ENCODE results near the gene PCSK5.

The PCSK5 gene

GRCh38 chr9:76092572-76092971 lies 202.1 kb downstream of the PCSK5 start:
- TF ChIP-seq RAD21 (IDR thresholded peaks at IDR 0.05; ENCODE audit: low read depth) (no peak), EGR1 (IDR thresholded peaks at IDR 0.05) (no peak), TEAD4 (IDR thresholded peaks at IDR 0.05) (no peak), FOXM1 (IDR thresholded peaks at IDR 0.05; ENCODE audit: borderline replicate concordance, low read depth) (no peak), CEBPB (IDR thresholded peaks at IDR 0.05) (no peak), EP300 (IDR thresholded peaks at IDR 0.05; ENCODE audit: borderline replicate concordance) (no peak), TCF12 (IDR thresholded peaks at IDR 0.05; ENCODE audit: low read depth) (no peak), NFIC (IDR thresholded peaks at IDR 0.05) (no peak)
- TF ChIP-seq, protein P1, sequence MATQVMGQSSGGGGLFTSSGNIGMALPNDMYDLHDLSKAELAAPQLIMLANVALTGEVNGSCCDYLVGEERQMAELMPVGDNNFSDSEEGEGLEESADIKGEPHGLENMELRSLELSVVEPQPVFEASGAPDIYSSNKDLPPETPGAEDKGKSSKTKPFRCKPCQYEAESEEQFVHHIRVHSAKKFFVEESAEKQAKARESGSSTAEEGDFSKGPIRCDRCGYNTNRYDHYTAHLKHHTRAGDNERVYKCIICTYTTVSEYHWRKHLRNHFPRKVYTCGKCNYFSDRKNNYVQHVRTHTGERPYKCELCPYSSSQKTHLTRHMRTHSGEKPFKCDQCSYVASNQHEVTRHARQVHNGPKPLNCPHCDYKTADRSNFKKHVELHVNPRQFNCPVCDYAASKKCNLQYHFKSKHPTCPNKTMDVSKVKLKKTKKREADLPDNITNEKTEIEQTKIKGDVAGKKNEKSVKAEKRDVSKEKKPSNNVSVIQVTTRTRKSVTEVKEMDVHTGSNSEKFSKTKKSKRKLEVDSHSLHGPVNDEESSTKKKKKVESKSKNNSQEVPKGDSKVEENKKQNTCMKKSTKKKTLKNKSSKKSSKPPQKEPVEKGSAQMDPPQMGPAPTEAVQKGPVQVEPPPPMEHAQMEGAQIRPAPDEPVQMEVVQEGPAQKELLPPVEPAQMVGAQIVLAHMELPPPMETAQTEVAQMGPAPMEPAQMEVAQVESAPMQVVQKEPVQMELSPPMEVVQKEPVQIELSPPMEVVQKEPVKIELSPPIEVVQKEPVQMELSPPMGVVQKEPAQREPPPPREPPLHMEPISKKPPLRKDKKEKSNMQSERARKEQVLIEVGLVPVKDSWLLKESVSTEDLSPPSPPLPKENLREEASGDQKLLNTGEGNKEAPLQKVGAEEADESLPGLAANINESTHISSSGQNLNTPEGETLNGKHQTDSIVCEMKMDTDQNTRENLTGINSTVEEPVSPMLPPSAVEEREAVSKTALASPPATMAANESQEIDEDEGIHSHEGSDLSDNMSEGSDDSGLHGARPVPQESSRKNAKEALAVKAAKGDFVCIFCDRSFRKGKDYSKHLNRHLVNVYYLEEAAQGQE (IDR thresholded peaks at IDR 0.05; ENCODE audit: low read depth): no peak
- TF ChIP-seq, protein P2, sequence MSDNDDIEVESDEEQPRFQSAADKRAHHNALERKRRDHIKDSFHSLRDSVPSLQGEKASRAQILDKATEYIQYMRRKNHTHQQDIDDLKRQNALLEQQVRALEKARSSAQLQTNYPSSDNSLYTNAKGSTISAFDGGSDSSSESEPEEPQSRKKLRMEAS (IDR thresholded peaks at IDR 0.05): no peak

- no peak for TF ChIP-seq CEBPB (IDR thresholded peaks at IDR 0.05)
- TF ChIP-seq NFIC (IDR thresholded peaks at IDR 0.05): no peak
- no peak for TF ChIP-seq RAD21 (IDR thresholded peaks at IDR 0.05; ENCODE audit: low read depth)
- TF ChIP-seq TCF12 (IDR thresholded peaks at IDR 0.05; ENCODE audit: low read depth): no peak
- no peak for TF ChIP-seq YY1 (IDR thresholded peaks at IDR 0.05; ENCODE audit: low read depth)
- no peak for TF ChIP-seq TEAD4 (IDR thresholded peaks at IDR 0.05)
- no peak for TF ChIP-seq CREB1 (IDR thresholded peaks at IDR 0.05; ENCODE audit: low read depth)
- TF ChIP-seq TAF1 (IDR thresholded peaks at IDR 0.05; ENCODE audit: low read depth): no peak
- TF ChIP-seq, protein P3, sequence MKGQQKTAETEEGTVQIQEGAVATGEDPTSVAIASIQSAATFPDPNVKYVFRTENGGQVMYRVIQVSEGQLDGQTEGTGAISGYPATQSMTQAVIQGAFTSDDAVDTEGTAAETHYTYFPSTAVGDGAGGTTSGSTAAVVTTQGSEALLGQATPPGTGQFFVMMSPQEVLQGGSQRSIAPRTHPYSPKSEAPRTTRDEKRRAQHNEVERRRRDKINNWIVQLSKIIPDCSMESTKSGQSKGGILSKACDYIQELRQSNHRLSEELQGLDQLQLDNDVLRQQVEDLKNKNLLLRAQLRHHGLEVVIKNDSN (IDR thresholded peaks at IDR 0.05): no peak
- TF ChIP-seq FOXM1 (IDR thresholded peaks at IDR 0.05; ENCODE audit: borderline replicate concordance, low read depth): no peak
- TF ChIP-seq ZBTB7A (IDR thresholded peaks at IDR 0.05; ENCODE audit: low read depth): no peak
- TF ChIP-seq, protein P2 (IDR thresholded peaks at IDR 0.05): no peak
- TF ChIP-seq, protein P1 (IDR thresholded peaks at IDR 0.05; ENCODE audit: low read depth): no peak
- no peak for TF ChIP-seq EGR1 (IDR thresholded peaks at IDR 0.05)
- no peak for TF ChIP-seq EP300 (IDR thresholded peaks at IDR 0.05; ENCODE audit: borderline replicate concordance)
Observed at GRCh38 chr9:76095585-76095984, 205.1 kb downstream of the PCSK5 start.

- TF ChIP-seq, protein P2 (IDR thresholded peaks at IDR 0.05): no peak
- TF ChIP-seq TEAD4 (IDR thresholded peaks at IDR 0.05) (no peak), CREB1 (IDR thresholded peaks at IDR 0.05; ENCODE audit: low read depth) (no peak), FOXM1 (IDR thresholded peaks at IDR 0.05; ENCODE audit: borderline replicate concordance, low read depth) (no peak), ZBTB7A (IDR thresholded peaks at IDR 0.05; ENCODE audit: low read depth) (no peak), TAF1 (IDR thresholded peaks at IDR 0.05; ENCODE audit: low read depth) (no peak), EP300 (IDR thresholded peaks at IDR 0.05; ENCODE audit: borderline replicate concordance) (no peak), CEBPB (IDR thresholded peaks at IDR 0.05) (no peak), TCF12 (IDR thresholded peaks at IDR 0.05; ENCODE audit: low read depth) (no peak), RAD21 (IDR thresholded peaks at IDR 0.05; ENCODE audit: low read depth) (no peak), YY1 (IDR thresholded peaks at IDR 0.05; ENCODE audit: low read depth) (no peak), EGR1 (IDR thresholded peaks at IDR 0.05) (no peak), NFIC (IDR thresholded peaks at IDR 0.05) (no peak)
- TF ChIP-seq, protein P1 (IDR thresholded peaks at IDR 0.05; ENCODE audit: low read depth): no peak
- TF ChIP-seq, protein P3 (IDR thresholded peaks at IDR 0.05): no peak
Observed at GRCh38 chr9:76099516-76099915, 209.0 kb downstream of the PCSK5 start.

GRCh38 chr9:76101075-76101474 lies 210.6 kb downstream of the PCSK5 start:
- no peak for TF ChIP-seq FOXM1 (IDR thresholded peaks at IDR 0.05; ENCODE audit: borderline replicate concordance, low read depth)
- no peak for TF ChIP-seq EP300 (IDR thresholded peaks at IDR 0.05; ENCODE audit: borderline replicate concordance)
- no peak for TF ChIP-seq CEBPB (IDR thresholded peaks at IDR 0.05)
- no peak for TF ChIP-seq TAF1 (IDR thresholded peaks at IDR 0.05; ENCODE audit: low read depth)
- TF ChIP-seq, protein P3 (IDR thresholded peaks at IDR 0.05): no peak
- TF ChIP-seq NFIC (IDR thresholded peaks at IDR 0.05): no peak
- no peak for TF ChIP-seq CREB1 (IDR thresholded peaks at IDR 0.05; ENCODE audit: low read depth)
- no peak for TF ChIP-seq RAD21 (IDR thresholded peaks at IDR 0.05; ENCODE audit: low read depth)
- TF ChIP-seq EGR1 (IDR thresholded peaks at IDR 0.05): no peak
- TF ChIP-seq, protein P1 (IDR thresholded peaks at IDR 0.05; ENCODE audit: low read depth): no peak
- no peak for TF ChIP-seq TCF12 (IDR thresholded peaks at IDR 0.05; ENCODE audit: low read depth)
- TF ChIP-seq ZBTB7A (IDR thresholded peaks at IDR 0.05; ENCODE audit: low read depth): no peak

Measured in Ishikawa (cell line).